Vagina (tissue), 2 donors: ENCODE measurements around the gene FOXD1. TPM values are rescaled to one million over a fixed set of nuclear protein-coding genes. Genes with fewer than 3 reads are reported as not detected.

ENCODE experiments used
- DNase-seq, 2 donors: peaks; one replicate each; pipeline ENCODE4 v3.0.0-alpha.2; 2017; ENCODE audit errors: extremely low spot score in 2 of 2
- H3K27ac ChIP-seq: fragments of 200-600 bp; sonication (generic); one replicate; pipeline ENCODE4 v1.5.1; 2019
- H3K27me3 ChIP-seq: fragments of 200-600 bp; sonication (generic); one replicate; pipeline ENCODE4 v1.5.1; 2019
- H3K36me3 ChIP-seq, 2 donors: fragments of 200-600 bp; sonication (generic); one replicate each; pipeline ENCODE4 v1.5.1; 2017 to 2019
- H3K4me1 ChIP-seq: fragments of 200-600 bp; sonication (generic); one replicate; pipeline ENCODE4 v1.5.1; 2019
- H3K4me3 ChIP-seq, 2 donors: fragments of 200-600 bp; sonication (generic); 1 replicate in 1 of 2; 2 replicates in 1 of 2; pipeline ENCODE4 v1.5.1; 2016 to 2019
- H3K9me3 ChIP-seq: fragments of 200-600 bp; sonication (generic); one replicate; pipeline ENCODE4 v1.5.1; 2019
- POLR2A ChIP-seq, 2 donors: fragments of 450-650 bp; IDR thresholded peaks; one replicate each; pipeline ENCODE4 v1.6.1; 2017; ENCODE audit warnings: antibody characterized with exemption in 2 of 2, mild to moderate bottlenecking in 2 of 2, moderate library complexity in 2 of 2
- POLR2AphosphoS5 ChIP-seq, 2 donors: sonication (generic); formaldehyde crosslinking; IDR thresholded peaks; one replicate each; pipeline ENCODE4 v1.9.0; 2017; ENCODE audit warnings: antibody characterized with exemption in 2 of 2, mild to moderate bottlenecking in 2 of 2, low read depth in 1 of 2; ENCODE audit not compliant: insufficient read depth in 1 of 2
- intact Hi-C: fragments of 100-400 bp; cut with DNase I; formaldehyde crosslinking; loops from one replicate; pipeline ENCODE4 v1.15.1; 2023
- total RNA-seq: library from RNA; depleted of rRNA; stranded (reverse); fragments of >200 nt; gene quantifications from one replicate; pipeline ENCODE4 v1.2.3, GENCODE V29; 2016
- TF ChIP-seq, protein P1 (sequence below), 3 experiments: fragments of 450-650 bp in 2 of 3; fragments of 200-600 bp in 1 of 3; sonication (generic) in 1 of 3; IDR thresholded peaks; one replicate each; pipeline ENCODE4 v1.5.1; 2017 to 2019; ENCODE audit warnings: antibody characterized with exemption in 3 of 3, mild to moderate bottlenecking in 2 of 3, moderate library complexity in 2 of 3

FOXD1 gene
- total RNA-seq, 1 donor from 2014 or later: not detected

DNA sequence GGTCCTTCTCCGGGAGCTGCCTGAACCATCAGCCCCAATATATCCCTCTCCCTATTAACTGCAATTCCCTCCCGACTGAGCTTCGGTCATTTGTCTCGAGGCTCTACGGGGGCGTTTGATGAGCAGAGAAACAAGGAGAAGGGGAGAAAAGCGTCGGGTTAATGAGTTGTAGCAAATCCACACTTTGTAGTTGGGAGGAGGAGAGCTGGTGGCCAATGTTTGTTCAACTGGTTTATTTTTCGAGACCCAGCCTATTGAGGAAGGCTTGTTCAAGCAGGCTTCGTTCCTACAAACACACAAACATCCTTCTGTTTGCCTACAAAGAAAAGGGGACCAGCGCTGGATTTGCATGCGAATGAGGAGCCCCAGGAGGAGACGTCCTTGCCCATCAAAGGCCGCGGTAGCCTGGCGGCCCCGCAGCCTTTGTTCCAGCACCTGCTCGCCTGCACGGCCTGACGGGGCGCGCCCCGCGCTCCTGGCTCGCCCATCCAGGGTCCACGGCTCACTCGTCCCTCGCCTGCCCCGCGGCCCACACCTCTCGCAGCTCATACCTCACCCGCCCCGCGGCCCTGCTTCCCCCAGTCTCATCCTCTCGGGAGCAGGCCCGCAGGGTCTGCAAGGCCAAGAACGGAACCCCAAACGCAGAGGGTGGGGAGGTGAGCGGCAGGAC, 4.6 kb downstream of the FOXD1 start:
- Histone ChIP-seq H3K4me3 (no peak overlapping the region), H3K27me3 (peaks cover 30% of the 10 kb centered on the region), H3K9me3 (no peaks in the 10 kb centered on the region), H3K4me1 (peaks cover 6% of the 10 kb centered on the region), H3K27ac (no peak overlapping the region), H3K36me3 (no peaks in the 10 kb centered on the region)
- DNase-seq: no peak
- no peak for TF ChIP-seq POLR2A (IDR thresholded peaks at IDR 0.05)
- TF ChIP-seq, protein P1, sequence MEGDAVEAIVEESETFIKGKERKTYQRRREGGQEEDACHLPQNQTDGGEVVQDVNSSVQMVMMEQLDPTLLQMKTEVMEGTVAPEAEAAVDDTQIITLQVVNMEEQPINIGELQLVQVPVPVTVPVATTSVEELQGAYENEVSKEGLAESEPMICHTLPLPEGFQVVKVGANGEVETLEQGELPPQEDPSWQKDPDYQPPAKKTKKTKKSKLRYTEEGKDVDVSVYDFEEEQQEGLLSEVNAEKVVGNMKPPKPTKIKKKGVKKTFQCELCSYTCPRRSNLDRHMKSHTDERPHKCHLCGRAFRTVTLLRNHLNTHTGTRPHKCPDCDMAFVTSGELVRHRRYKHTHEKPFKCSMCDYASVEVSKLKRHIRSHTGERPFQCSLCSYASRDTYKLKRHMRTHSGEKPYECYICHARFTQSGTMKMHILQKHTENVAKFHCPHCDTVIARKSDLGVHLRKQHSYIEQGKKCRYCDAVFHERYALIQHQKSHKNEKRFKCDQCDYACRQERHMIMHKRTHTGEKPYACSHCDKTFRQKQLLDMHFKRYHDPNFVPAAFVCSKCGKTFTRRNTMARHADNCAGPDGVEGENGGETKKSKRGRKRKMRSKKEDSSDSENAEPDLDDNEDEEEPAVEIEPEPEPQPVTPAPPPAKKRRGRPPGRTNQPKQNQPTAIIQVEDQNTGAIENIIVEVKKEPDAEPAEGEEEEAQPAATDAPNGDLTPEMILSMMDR (IDR thresholded peaks at IDR 0.05): no peak
- TF ChIP-seq POLR2AphosphoS5 (IDR thresholded peaks at IDR 0.05; ENCODE audit: insufficient read depth in 1 of 2, low read depth in 1 of 2): no peak
- intact Hi-C loops: no loop called here

DNA sequence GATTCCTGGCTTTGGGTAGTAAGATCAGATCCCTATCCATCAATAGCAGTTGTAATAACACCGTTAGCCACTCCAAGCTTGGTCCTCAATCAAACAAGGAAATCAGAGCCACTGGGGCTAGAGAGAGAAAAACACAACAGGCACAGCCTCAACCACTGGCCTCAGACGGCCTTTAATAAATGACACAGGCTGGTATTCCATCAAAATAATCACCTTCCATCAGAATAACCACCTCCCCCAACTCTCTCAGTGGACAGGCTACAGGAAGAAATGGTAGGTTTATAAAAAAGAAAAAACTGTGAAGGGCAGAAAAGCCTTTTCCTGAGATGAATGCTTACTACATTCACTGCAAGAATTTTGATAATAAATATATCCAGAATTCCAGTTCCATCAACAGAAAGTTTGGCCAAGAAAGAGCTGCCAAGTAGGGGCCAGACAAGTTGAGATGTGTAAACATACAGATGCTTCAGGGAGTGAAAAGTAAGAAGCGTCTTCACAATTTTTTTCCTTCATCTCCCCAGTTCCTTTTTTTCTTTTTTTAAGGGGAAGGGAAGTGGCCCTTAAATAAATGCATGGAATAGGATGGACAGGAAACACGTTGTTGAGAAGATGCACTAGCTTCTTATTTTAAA, 5.5 kb downstream of the FOXD1 start:
- Histone ChIP-seq H3K4me3 (no peak overlapping the region), H3K27me3 (peaks cover 31% of the 10 kb centered on the region), H3K4me1 (no peaks in the 10 kb centered on the region), H3K9me3 (no peaks in the 10 kb centered on the region), H3K27ac (no peak overlapping the region), H3K36me3 (no peaks in the 10 kb centered on the region)
- TF ChIP-seq POLR2A (IDR thresholded peaks at IDR 0.05) (no peak), POLR2AphosphoS5 (IDR thresholded peaks at IDR 0.05; ENCODE audit: insufficient read depth in 1 of 2, low read depth in 1 of 2) (no peak)
- TF ChIP-seq, protein P1 (IDR thresholded peaks at IDR 0.05): no peak
- DNase-seq: no peak
- intact Hi-C loops: no loop called here

DNA sequence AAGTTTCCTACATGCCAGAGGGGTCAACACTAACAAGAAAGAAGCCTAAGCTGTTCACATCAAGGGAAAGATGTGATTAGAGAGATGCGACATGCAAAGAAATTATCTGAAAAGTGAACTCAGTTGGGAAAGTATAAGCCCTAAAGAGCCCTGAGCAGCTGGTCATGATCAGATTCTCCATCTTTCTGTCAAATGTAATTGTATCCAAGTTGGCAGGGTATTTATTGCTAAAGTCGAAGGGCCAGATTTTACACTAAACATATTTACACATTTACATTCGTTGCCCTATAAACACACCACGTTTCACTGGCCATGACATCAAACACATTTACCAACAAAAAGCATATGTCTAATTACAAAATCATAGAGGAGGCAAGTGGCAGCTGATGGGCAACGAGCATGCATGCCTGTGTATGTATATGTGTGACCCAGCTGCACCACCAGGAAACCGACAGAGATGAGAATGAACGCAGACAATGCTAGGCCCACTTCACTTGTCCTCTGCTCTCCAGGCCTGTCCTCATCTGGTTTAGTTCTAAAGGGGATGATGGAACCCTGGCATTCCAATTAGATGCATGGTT, 6.3 kb downstream of the FOXD1 start:
- no peak for TF ChIP-seq POLR2A (IDR thresholded peaks at IDR 0.05)
- TF ChIP-seq, protein P1 (IDR thresholded peaks at IDR 0.05): no peak
- no peak for TF ChIP-seq POLR2AphosphoS5 (IDR thresholded peaks at IDR 0.05; ENCODE audit: insufficient read depth in 1 of 2, low read depth in 1 of 2)
- Histone ChIP-seq H3K27me3 (peaks cover 32% of the 10 kb centered on the region), H3K27ac (no peak overlapping the region), H3K36me3 (no peaks in the 10 kb centered on the region), H3K4me3 (no peak overlapping the region), H3K9me3 (no peaks in the 10 kb centered on the region), H3K4me1 (peaks cover 7% of the 10 kb centered on the region)
- DNase-seq: no peak
- intact Hi-C loops: no loop called here

DNA sequence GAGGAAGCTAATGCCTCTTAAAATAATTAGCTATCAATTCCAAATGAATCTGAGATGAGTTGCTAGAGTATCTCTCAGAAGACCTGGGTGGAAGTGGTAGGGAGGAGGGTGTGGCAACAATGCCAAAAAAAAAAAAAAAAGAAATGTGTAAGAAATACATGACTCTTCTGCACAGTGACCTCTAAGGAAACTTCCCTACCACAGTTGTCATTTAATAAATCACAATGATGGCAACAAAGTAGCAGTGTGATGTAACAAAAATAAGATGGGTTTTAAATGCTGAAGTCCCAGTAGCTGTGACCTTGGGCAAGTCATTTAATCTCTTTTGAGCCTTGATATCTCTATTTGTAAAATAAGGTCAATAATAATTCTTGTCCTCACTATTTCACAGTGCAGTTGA, 7.2 kb downstream of the FOXD1 start:
- Histone ChIP-seq H3K36me3 (no peaks in the 10 kb centered on the region), H3K27ac (no peak overlapping the region), H3K9me3 (no peaks in the 10 kb centered on the region), H3K4me1 (peaks cover 17% of the 10 kb centered on the region), H3K27me3 (peaks cover 38% of the 10 kb centered on the region), H3K4me3 (no peak overlapping the region)
- no peak for TF ChIP-seq POLR2AphosphoS5 (IDR thresholded peaks at IDR 0.05; ENCODE audit: insufficient read depth in 1 of 2, low read depth in 1 of 2)
- TF ChIP-seq, protein P1 (IDR thresholded peaks at IDR 0.05): no peak
- no peak for TF ChIP-seq POLR2A (IDR thresholded peaks at IDR 0.05)
- intact Hi-C loops: no loop called here
- DNase-seq: no peak

DNA sequence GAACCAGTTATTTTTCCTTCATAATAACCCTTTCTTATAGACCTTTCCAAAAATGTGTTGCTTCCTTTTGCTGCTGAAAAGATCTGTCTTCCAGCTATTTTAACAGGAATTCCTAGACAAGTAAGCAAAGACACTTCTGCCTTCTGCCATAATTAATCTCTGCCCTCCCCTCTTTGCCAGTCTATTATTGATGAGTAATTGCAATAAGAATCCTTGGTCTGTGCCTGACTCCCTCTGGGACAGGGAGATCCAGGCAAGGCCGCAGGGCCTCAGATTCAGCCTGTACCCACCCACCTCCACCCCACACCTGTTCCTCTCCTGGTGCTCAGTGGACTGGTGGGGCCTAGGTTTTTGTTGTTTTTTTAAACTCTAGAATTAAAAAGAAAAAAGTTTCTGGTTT, 8.3 kb downstream of the FOXD1 start:
- Histone ChIP-seq H3K4me3 (no peak overlapping the region), H3K27me3 (peaks cover 43% of the 10 kb centered on the region), H3K36me3 (no peaks in the 10 kb centered on the region), H3K9me3 (no peaks in the 10 kb centered on the region), H3K4me1 (peaks cover 23% of the 10 kb centered on the region), H3K27ac (no peak overlapping the region)
- TF ChIP-seq POLR2A (IDR thresholded peaks at IDR 0.05) (no peak), POLR2AphosphoS5 (IDR thresholded peaks at IDR 0.05; ENCODE audit: insufficient read depth in 1 of 2, low read depth in 1 of 2) (no peak)
- TF ChIP-seq, protein P1 (IDR thresholded peaks at IDR 0.05): no peak
- intact Hi-C loops: no loop called here
- no peak for DNase-seq
